Left kidney (tissue), 2 donors: ENCODE data around the gene CREB5. TPM values are rescaled to one million over a fixed set of nuclear protein-coding genes. Genes with fewer than 3 reads are reported as not detected.
"Not testable (repeated sequence)": the region's sequence is repeated elsewhere in the genome, so short reads cannot be mapped to it uniquely, and the experiment has no call there.

Experiments used
- DNase-seq: peaks from one replicate; pipeline ENCODE4 v3.0.0-alpha.2; 2013
- polyA plus RNA-seq: library from polyadenylated mRNA; unstranded; fragments of 120-200 nt; gene quantifications from one replicate; pipeline ENCODE4 v1.2.1, GENCODE V29; 2013; ENCODE audit not compliant: insufficient read length

The CREB5 gene
- polyA plus RNA-seq, 1 donor: 14.6 TPM

GRCh38 chr7:28778786-28779185 lies 366.5 kb downstream of the CREB5 start:
- DNase-seq: no peak

GRCh38 chr7:28779954-28780353 lies 367.6 kb downstream of the CREB5 start:
- no peak for DNase-seq

GRCh38 chr7:28782362-28782761 lies 370.0 kb downstream of the CREB5 start:
- no peak for DNase-seq

- DNase-seq: no peak
These were observed 372.0 kb downstream of the CREB5 start for GRCh38 chr7:28784171-28784902.

GRCh38 chr7:28785041-28785995 lies 373.0 kb downstream of the CREB5 start:
- no peak for DNase-seq

GRCh38 chr7:28786156-28786555 lies 373.8 kb downstream of the CREB5 start:
- not testable (repeated sequence) for DNase-seq

- DNase-seq: no peak
These were observed 374.8 kb downstream of the CREB5 start for GRCh38 chr7:28787106-28787505.

- no peak for DNase-seq
These were observed 378.1 kb downstream of the CREB5 start for GRCh38 chr7:28790467-28790866.

GRCh38 chr7:28792858-28793257 lies 380.5 kb downstream of the CREB5 start:
- no peak for DNase-seq

GRCh38 chr7:28793381-28794085 lies 381.2 kb downstream of the CREB5 start:
- DNase-seq: no peak

GRCh38 chr7:28798274-28798673 lies 386.0 kb downstream of the CREB5 start:
- no peak for DNase-seq

GRCh38 chr7:28799619-28800018 lies 387.3 kb downstream of the CREB5 start:
- no peak for DNase-seq

GRCh38 chr7:28800150-28800549 lies 387.8 kb downstream of the CREB5 start:
- no peak for DNase-seq

- no peak for DNase-seq
These were observed 390.1 kb downstream of the CREB5 start for GRCh38 chr7:28802450-28802849.

GRCh38 chr7:28804157-28804556 lies 391.8 kb downstream of the CREB5 start:
- DNase-seq: no peak

- DNase-seq: no peak
These were observed 392.7 kb downstream of the CREB5 start for GRCh38 chr7:28804990-28805389.

- DNase-seq: no peak
These were observed 394.5 kb downstream of the CREB5 start for GRCh38 chr7:28806841-28807240.

GRCh38 chr7:28807396-28807994 lies 395.2 kb downstream of the CREB5 start:
- no peak for DNase-seq

- DNase-seq: no peak
These were observed 396.6 kb downstream of the CREB5 start for GRCh38 chr7:28808796-28809533.

- DNase-seq: no peak
These were observed 398.7 kb downstream of the CREB5 start for GRCh38 chr7:28811008-28811407.

GRCh38 chr7:28811701-28812430 lies 399.5 kb downstream of the CREB5 start:
- no peak for DNase-seq
